Neural crest cell (in vitro differentiated cells): ENCODE results near the gene PEX3. TPM values are rescaled to one million over a fixed set of nuclear protein-coding genes. Genes with fewer than 3 reads are reported as not detected.

Source experiments
- DNase-seq: peaks from one replicate; pipeline ENCODE4 v3.0.0; 2021; ENCODE audit warnings: low read depth, mixed read lengths, low spot score
- H3K27ac Mint-ChIP-seq: one replicate; pipeline ENCODE4 v1.8.0; 2021; ENCODE audit warnings: mild to moderate bottlenecking, mixed read lengths; ENCODE audit not compliant: unreplicated experiment
- H3K27me3 Mint-ChIP-seq: 2 replicates; pipeline ENCODE4 v1.8.0; 2021; ENCODE audit warnings: low read depth, mild to moderate bottlenecking, mixed read lengths
- H3K36me3 Mint-ChIP-seq: 2 replicates; pipeline ENCODE4 v1.8.0; 2021; ENCODE audit warnings: low read depth, mild to moderate bottlenecking, mixed read lengths
- H3K4me1 Mint-ChIP-seq: 2 replicates; pipeline ENCODE4 v1.8.0; 2021; ENCODE audit warnings: mixed read lengths
- H3K4me3 Mint-ChIP-seq: one replicate; pipeline ENCODE4 v1.8.0; 2021; ENCODE audit warnings: mild to moderate bottlenecking, mixed read lengths
- H3K9me3 Mint-ChIP-seq: 2 replicates; pipeline ENCODE4 v1.8.0; 2021; ENCODE audit warnings: mixed read lengths
- total RNA-seq: library from RNA; stranded (reverse); gene quantifications from 2 replicates; pipeline ENCODE4 v1.2.1, GENCODE V29; 2021
- TF ChIP-seq, protein P1 (sequence below): fragments of 200-600 bp; sonication (generic); conservative IDR thresholded peaks from 2 replicates; pipeline ENCODE4 v1.5.0; 2021; ENCODE audit warnings: antibody characterized with exemption, mild to moderate bottlenecking

The PEX3 gene
- total RNA-seq, 1 donor from 2014 or later = 12.6 TPM

DNA sequence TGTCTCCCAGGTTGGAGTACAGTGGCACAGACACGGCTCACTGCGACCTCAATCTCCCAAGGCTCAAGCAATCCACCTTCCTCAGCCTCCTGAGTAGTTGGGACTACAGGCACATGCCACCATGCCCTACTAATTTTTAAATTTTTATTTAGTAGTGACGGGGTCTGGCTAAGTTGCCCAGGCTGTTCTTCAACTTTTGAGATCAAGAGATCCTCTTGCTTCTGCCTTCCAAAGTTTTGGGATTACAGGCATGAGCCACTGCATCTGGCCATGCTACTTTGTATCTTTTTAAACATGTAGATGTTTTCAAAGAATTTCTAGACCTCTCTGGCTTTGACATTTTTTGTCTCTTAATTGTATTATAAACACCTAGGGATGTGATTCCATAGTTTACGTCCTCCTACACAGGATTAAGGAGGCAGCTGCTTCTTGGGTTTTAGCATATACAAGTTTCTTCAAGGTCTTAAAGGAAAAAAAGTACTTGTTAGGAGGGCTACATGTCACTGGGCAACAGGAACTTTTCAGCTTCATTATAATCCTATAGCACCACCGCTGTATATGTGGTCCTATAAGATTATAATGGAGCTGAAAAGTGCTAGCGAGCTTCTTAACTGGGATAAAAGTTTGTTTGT is 1.4 kb upstream of the PEX3 start:
- TF ChIP-seq, protein P1, sequence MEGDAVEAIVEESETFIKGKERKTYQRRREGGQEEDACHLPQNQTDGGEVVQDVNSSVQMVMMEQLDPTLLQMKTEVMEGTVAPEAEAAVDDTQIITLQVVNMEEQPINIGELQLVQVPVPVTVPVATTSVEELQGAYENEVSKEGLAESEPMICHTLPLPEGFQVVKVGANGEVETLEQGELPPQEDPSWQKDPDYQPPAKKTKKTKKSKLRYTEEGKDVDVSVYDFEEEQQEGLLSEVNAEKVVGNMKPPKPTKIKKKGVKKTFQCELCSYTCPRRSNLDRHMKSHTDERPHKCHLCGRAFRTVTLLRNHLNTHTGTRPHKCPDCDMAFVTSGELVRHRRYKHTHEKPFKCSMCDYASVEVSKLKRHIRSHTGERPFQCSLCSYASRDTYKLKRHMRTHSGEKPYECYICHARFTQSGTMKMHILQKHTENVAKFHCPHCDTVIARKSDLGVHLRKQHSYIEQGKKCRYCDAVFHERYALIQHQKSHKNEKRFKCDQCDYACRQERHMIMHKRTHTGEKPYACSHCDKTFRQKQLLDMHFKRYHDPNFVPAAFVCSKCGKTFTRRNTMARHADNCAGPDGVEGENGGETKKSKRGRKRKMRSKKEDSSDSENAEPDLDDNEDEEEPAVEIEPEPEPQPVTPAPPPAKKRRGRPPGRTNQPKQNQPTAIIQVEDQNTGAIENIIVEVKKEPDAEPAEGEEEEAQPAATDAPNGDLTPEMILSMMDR = no peak
- no peaks in the 10 kb centered on the region for H3K9me3 Mint-ChIP-seq
- H3K27me3 Mint-ChIP-seq = no peaks in the 10 kb centered on the region
- no peaks in the 10 kb centered on the region for H3K36me3 Mint-ChIP-seq
- no peak for DNase-seq
- peak overlapping the region; percentile 100 for H3K4me3 Mint-ChIP-seq
- no peak overlapping the region for H3K27ac Mint-ChIP-seq
- peaks cover 26% of the 10 kb centered on the region for H3K4me1 Mint-ChIP-seq

DNA sequence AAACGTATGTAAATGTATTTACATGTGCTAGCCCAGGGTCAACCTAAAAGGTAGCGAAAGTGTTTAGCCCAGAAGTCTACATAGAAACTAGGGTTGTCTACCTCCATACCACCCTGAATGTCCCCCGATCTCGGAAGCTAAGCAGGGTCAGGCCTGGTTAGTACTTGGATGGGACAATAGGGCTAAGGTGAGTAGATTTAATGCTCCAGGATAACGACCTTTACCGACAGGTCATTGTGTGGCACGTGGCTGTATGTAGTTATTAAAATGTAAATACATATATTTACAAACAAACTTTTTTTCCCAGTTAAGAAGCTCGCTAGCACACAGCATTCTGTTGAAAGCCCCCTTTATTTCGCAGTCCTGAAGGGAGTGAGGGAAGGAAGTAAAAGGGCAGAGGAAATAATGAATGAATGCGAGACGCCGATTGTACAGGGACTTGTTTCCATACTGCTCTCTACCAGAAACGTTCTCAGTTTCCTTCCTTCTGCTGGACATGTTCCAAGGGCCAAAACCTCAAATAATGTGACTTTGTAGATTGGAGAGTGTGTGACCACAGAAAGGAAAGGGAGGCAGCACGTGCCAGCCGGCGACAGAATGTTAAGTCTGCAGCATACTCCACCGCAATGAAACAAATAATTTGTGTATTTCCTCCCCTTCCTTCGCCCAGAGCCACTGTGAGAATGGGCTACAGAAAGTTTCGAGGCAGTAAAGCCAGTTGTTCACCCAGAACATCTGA is 722 bp upstream of the PEX3 start:
- no peak for DNase-seq
- peak overlapping the region; percentile 97 for H3K27ac Mint-ChIP-seq
- H3K36me3 Mint-ChIP-seq = no peaks in the 10 kb centered on the region
- no peaks in the 10 kb centered on the region for H3K9me3 Mint-ChIP-seq
- no peaks in the 10 kb centered on the region for H3K27me3 Mint-ChIP-seq
- H3K4me1 Mint-ChIP-seq = peaks cover 26% of the 10 kb centered on the region
- TF ChIP-seq, protein P1 = no peak
- H3K4me3 Mint-ChIP-seq = peak overlapping the region; percentile 100

DNA sequence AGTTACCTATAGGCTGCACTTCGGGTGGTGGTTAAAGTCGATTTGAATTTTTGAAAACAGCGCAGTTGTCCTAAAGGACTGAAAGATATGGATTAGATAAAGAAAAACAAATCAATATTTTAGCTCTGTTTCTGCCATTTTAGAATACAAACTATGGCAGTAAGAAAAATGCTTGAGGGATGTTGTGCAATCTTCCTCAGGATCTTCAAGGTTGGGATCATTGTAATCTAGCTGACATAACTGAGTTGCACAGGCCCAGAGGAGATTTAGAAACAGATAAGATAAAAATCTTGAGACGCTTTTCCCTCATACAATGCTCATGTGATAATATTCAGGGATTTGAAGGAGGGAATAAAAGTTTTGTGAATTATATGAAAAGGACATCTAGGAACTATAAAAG is 926 bp downstream of the PEX3 start:
- Mint-ChIP-seq H3K27ac (no peak overlapping the region), H3K9me3 (no peaks in the 10 kb centered on the region), H3K36me3 (no peaks in the 10 kb centered on the region), H3K4me3 (peak overlapping the region; percentile 100), H3K4me1 (peaks cover 26% of the 10 kb centered on the region), H3K27me3 (no peaks in the 10 kb centered on the region)
- no peak for DNase-seq
- TF ChIP-seq, protein P1 = no peak

DNA sequence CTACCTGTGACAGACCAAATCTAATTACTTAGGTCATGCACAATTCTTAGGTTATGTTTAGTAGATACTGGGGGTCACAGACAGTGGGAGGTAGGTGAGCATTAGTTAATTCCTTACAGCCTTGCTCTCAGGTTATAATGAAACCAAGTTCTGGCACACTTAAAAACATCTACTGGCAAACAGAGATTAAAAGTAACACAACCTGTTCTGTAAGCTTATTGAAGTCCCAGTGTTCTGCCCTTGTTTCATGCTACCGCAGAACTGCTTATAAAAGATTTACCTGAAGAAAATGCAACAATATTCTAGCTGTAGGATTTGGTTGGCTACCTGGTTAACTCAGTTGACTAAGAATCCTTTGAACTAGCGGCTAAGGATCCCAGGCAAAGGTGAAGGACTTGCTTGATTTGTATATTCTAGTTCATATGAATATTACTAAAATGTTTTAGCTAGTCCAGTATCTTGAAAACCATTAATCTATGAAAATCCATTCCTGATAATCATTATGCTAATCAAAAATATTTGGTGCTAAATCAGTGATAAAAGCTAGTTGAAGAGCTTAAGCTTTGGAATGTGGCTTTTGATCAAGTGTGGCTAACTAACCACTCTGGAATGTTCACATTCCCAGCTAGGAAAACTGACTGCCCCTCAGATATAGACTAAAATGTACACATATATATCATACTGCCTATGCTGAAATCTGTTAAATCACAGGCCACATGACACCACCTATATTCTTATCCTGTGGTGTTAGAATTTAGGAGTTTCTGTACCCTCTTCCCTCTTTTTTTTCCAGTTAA is 7.2 kb downstream of the PEX3 start:
- H3K9me3 Mint-ChIP-seq = no peaks in the 10 kb centered on the region
- no peaks in the 10 kb centered on the region for H3K4me1 Mint-ChIP-seq
- no peaks in the 10 kb centered on the region for H3K27me3 Mint-ChIP-seq
- DNase-seq = no peak
- TF ChIP-seq, protein P1 = no peak
- H3K36me3 Mint-ChIP-seq = no peaks in the 10 kb centered on the region
- no peak overlapping the region for H3K4me3 Mint-ChIP-seq
- no peak overlapping the region for H3K27ac Mint-ChIP-seq

DNA sequence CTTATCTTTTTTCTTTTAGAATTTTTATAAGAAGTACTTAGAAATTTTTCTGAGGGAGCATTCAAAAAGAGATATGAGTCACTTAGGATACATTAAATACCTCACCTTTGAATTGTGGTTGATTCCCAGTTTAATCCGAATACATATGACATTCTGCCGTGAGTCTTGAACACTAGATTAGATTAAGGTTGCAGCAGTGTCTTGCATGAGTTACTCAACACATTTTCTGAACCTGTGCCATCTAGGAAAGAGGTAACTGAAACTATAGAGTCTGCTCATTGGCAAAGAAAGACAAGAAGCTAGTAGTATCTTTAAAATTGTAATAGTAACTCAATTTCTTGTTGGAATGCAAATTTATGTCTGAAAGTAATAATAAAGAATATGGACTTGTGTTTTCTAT is 14.9 kb downstream of the PEX3 start:
- Mint-ChIP-seq H3K9me3 (no peaks in the 10 kb centered on the region), H3K4me1 (no peaks in the 10 kb centered on the region)

More for the DNA sequence above, 14.9 kb downstream of the PEX3 start:
- TF ChIP-seq, protein P1 = no peak
- no peak for DNase-seq
- no peak overlapping the region for H3K27ac Mint-ChIP-seq
- H3K36me3 Mint-ChIP-seq = peaks cover 3% of the 10 kb centered on the region
- no peak overlapping the region for H3K4me3 Mint-ChIP-seq
- no peaks in the 10 kb centered on the region for H3K27me3 Mint-ChIP-seq
